DLD1 (cell line): Measurements from ENCODE around the gene CAV3.

Experiments used
- in situ Hi-C: cut with HindIII; loops from 2 replicates; pipeline ENCODE4 v1.10.0; 2017; ENCODE audit warnings: low sequenced_read_pairs

The CAV3 gene

GRCh38 chr3:8734137-8734878, 706 bp downstream of the CAV3 start:
- in situ Hi-C loops, result no loop called here

- in situ Hi-C loops, result no loop called here
These were observed 1.3 kb downstream of the CAV3 start for GRCh38 chr3:8734908-8735307.

GRCh38 chr3:8736436-8736835, 2.8 kb downstream of the CAV3 start:
- in situ Hi-C loops, result no loop called here

GRCh38 chr3:8737301-8737700, 3.7 kb downstream of the CAV3 start:
- in situ Hi-C loops, result no loop called here

GRCh38 chr3:8737823-8738222, 4.2 kb downstream of the CAV3 start:
- in situ Hi-C loops, result no loop called here

- in situ Hi-C loops, result no loop called here
These were observed 5.0 kb downstream of the CAV3 start for GRCh38 chr3:8738639-8739038.

GRCh38 chr3:8739757-8740504, 6.3 kb downstream of the CAV3 start:
- in situ Hi-C loops, result no loop called here

- in situ Hi-C loops, result no loop called here
These were observed 8.1 kb downstream of the CAV3 start for GRCh38 chr3:8741581-8742261.

GRCh38 chr3:8743021-8743601, 9.5 kb downstream of the CAV3 start:
- in situ Hi-C loops, result no loop called here

GRCh38 chr3:8743911-8744310, 10.3 kb downstream of the CAV3 start:
- in situ Hi-C loops, result no loop called here

GRCh38 chr3:8745619-8746370, 12.2 kb downstream of the CAV3 start:
- in situ Hi-C loops, result no loop called here

GRCh38 chr3:8746780-8747345, 13.3 kb downstream of the CAV3 start:
- in situ Hi-C loops, result no loop called here

- in situ Hi-C loops, result no loop called here
These were observed 15.7 kb downstream of the CAV3 start for GRCh38 chr3:8749316-8749715.

GRCh38 chr3:8752832-8753231, 19.2 kb downstream of the CAV3 start:
- in situ Hi-C loops, result no loop called here

GRCh38 chr3:8755097-8755496, 21.5 kb downstream of the CAV3 start:
- in situ Hi-C loops, result no loop called here

- in situ Hi-C loops, result no loop called here
These were observed 22.1 kb downstream of the CAV3 start for GRCh38 chr3:8755564-8756237.

- in situ Hi-C loops, result no loop called here
These were observed 23.1 kb downstream of the CAV3 start for GRCh38 chr3:8756671-8757070.

GRCh38 chr3:8757551-8758518, 24.2 kb downstream of the CAV3 start:
- in situ Hi-C loops, result no loop called here
